Endothelial cell of umbilical vein (primary cell): ENCODE results near the gene SOX5.

Source experiments
- EZH2 ChIP-seq: IDR thresholded peaks from 2 replicates; pipeline ENCODE4 v1.6.1; 2012; ENCODE audit warnings: borderline replicate concordance, low read depth, mild to moderate bottlenecking, moderate library complexity, low read length, inconsistent platforms; ENCODE audit not compliant: severe bottlenecking
- JUN ChIP-seq: IDR thresholded peaks from 2 replicates; pipeline ENCODE4 v1.6.1; 2011; ENCODE audit warnings: borderline replicate concordance, low read depth; ENCODE audit not compliant: insufficient read length, insufficient read depth
- MYC ChIP-seq: IDR thresholded peaks from one replicate; pipeline ENCODE4 v1.6.1; 2011; ENCODE audit warnings: mild to moderate bottlenecking, low read depth, low read length
- POLR2A ChIP-seq: IDR thresholded peaks from 2 replicates; pipeline ENCODE4 v1.6.1; 2012; ENCODE audit warnings: low read depth, mild to moderate bottlenecking, control low read depth, low read length
- POLR2AphosphoS5 ChIP-seq: IDR thresholded peaks from 2 replicates; pipeline ENCODE4 v1.6.1; 2012; ENCODE audit warnings: low read depth, mild to moderate bottlenecking, control low read depth, low read length, moderate library complexity; ENCODE audit not compliant: insufficient read depth
- TF ChIP-seq, protein P1 (sequence below), 2 donors: IDR thresholded peaks; 1 replicate in 1 of 2; 2 replicates in 1 of 2; pipeline ENCODE4 v1.5.1; 2011; ENCODE audit warnings: low read length in 2 of 2, mild to moderate bottlenecking in 2 of 2, moderate library complexity in 2 of 2, control low read depth in 1 of 2, inconsistent platforms in 1 of 2, low read depth in 1 of 2; ENCODE audit not compliant: insufficient read depth in 1 of 2; ENCODE audit errors: extremely low read depth in 1 of 2
- TF ChIP-seq, protein P2 (sequence below): IDR thresholded peaks from 2 replicates; pipeline ENCODE4 v1.6.1; 2011; ENCODE audit not compliant: insufficient read depth, insufficient read length

DNA sequence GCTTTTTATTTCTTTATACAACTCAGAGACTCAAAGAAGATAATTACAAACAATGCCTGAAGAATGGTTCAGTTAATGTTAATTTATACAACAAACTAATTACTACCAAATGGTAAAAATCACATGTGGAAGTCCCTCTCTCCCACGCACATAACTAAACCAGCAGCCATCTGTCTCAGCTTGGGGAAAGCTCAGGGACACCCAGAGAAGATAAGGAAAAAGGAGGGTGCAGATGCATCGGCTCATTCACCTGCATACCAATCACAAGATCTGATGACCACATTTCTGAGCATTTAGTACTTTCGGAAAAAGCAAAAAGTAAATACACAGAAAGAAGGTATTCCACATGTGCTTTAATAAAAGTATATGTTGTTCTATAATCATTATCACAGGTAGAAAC, 136.3 kb downstream of the SOX5 start:
- no peak for TF ChIP-seq POLR2A
- TF ChIP-seq, protein P1, sequence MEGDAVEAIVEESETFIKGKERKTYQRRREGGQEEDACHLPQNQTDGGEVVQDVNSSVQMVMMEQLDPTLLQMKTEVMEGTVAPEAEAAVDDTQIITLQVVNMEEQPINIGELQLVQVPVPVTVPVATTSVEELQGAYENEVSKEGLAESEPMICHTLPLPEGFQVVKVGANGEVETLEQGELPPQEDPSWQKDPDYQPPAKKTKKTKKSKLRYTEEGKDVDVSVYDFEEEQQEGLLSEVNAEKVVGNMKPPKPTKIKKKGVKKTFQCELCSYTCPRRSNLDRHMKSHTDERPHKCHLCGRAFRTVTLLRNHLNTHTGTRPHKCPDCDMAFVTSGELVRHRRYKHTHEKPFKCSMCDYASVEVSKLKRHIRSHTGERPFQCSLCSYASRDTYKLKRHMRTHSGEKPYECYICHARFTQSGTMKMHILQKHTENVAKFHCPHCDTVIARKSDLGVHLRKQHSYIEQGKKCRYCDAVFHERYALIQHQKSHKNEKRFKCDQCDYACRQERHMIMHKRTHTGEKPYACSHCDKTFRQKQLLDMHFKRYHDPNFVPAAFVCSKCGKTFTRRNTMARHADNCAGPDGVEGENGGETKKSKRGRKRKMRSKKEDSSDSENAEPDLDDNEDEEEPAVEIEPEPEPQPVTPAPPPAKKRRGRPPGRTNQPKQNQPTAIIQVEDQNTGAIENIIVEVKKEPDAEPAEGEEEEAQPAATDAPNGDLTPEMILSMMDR (IDR thresholded peaks at IDR 0.05; ENCODE audit: extremely low read depth in 1 of 2, insufficient read depth in 1 of 2, low read depth in 1 of 2, low read length in 2 of 2) = no peak
- TF ChIP-seq EZH2 = no peak
- TF ChIP-seq, protein P2, sequence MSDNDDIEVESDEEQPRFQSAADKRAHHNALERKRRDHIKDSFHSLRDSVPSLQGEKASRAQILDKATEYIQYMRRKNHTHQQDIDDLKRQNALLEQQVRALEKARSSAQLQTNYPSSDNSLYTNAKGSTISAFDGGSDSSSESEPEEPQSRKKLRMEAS = no peak
- no peak for TF ChIP-seq MYC
- no peak for TF ChIP-seq POLR2AphosphoS5
- TF ChIP-seq JUN = no peak
